ENCODE data around the gene HIP1R.
"Not testable (repeated sequence)": the region's sequence is repeated elsewhere in the genome, so short reads cannot be mapped to it uniquely, and the experiment has no call there.

Gene HIP1R

GRCh38 chr12:122834921-122835749 is at the start of gene HIP1R:
TSS of gene HIP1R (plus strand) at chr12:122835457. CDS start at chr12:122835551, 94 bp downstream.
- DNase-seq: no peak

DNA sequence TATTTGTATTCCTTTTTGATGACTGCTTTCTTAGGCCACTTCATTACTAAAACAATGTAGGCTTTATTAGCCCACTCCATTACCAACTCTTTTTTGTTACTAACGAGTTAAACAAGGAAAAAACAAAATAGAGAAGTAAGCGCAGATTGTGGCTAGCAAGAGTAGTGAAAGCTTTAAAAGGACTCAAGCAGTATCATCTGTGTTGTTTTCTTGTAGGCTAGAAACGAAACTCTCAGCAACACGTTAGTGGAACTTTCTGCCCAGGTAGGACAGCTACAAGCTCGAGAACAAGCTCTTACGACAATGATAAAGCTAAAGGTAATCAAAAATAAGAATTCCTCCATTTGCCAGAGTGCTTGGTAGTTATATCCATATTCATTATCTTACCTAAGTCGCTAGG is 49.8 kb upstream of the HIP1R start:
- no peak for DNase-seq

DNA sequence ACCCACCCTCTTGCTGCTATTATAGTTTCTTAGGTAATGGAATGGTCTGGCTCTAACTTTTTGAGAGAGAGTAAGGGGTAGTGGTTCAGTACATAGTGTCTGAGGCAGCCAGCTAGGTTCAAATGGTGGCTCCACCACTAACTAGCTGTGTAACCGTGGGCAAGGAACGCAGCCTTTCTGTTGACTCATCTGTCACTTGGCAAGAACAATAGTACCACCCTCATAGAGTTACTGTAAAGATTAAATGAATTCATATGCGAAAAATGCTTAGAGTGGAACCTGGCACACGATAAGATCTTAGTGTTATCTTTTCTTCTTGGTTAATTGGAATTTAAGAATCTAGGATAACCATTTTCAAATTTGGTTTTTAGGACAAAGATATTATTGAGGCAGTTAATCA is 46.9 kb upstream of the HIP1R start:
- no peak for DNase-seq

DNA sequence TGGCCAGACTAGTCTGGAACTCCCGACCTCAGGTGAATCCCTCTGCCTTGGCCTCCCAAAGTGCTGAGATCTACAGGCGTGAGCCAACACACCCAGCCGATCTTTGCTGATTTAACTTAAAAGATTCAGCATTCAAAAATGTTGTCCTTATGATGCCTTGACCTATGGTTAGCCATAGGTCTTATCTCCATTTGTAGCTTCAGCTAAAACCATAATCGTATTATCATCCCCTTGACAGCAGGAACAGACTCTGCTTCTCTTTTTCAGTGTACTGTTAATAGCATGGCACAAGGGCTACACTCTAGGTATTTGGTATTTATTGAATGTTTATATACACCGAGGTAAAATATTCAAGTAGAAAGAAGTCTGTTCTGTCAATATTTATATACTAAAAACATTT is 45.6 kb upstream of the HIP1R start:
- no peak for DNase-seq

GRCh38 chr12:122790393-122791075 is 44.7 kb upstream of the HIP1R start:
- no peak for DNase-seq

DNA sequence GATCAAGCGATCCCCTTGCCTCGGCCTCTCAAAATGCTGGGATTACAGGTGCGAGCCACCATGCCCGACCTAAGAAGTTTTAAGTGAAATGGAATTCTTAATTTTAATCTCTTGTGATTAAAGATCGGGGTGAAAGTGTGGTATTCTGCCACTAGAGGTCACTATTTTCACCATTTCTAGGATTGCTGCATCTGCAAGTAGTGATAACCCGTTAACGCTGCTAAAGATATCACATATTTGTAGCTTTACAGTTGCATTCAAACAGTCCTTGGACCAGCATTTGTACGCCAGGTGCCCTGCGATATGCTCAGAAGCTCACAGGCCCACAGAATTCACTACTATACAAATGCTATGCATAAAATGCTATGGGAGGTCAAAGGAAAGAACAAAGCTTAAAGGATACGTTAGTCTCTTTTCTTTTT is 41.6 kb upstream of the HIP1R start:
- DNase-seq: no peak

DNA sequence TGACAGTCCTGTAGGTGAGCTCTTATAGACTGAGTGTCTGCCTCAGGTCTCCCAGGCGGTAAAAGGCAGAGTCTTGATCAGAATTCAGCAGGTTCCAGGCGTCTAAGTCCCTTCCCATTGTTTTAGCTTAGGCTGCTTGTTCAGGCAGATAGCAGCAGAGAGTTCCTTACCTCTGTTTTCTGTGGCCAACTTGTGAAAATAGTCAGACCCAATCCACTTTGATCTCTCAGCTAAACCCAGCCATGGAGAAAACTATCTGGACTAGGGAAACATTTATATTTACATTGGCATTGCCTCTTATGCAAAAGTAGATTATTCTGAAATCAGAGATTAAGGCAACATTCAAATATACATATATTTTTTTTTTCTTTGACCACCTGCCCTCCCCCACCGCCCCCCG is 39.5 kb upstream of the HIP1R start:
- DNase-seq: no peak

GRCh38 chr12:122799641-122800243 is 35.5 kb upstream of the HIP1R start:
- DNase-seq: no peak

DNA sequence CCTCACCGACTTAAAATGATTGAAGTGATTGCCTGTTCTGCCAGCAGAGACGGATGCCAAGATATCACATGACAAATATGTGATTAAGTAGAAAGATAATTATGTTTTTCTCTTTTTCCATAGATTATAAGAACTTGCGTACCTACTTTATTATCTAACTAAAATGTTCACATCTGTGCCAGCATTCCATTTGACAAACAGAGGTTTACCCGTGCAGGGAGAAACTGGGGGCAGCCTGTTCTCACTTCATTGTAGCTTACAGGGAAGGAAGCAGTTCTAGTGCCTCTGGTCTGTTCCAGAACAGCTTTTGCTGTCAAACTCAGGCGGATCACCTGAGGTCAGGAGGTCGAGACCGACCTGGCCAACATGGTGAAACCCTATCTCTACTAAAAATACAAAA is 31.3 kb upstream of the HIP1R start:
- no peak for DNase-seq

GRCh38 chr12:122804957-122805356 is 30.3 kb upstream of the HIP1R start:
- DNase-seq: not testable (repeated sequence)

- no peak for DNase-seq
These were observed 27.6 kb upstream of the HIP1R start for GRCh38 chr12:122807651-122808050.

- no peak for DNase-seq
These were observed 23.5 kb upstream of the HIP1R start for GRCh38 chr12:122811777-122812176.

- no peak for DNase-seq
These were observed 21.9 kb upstream of the HIP1R start for GRCh38 chr12:122813310-122813713.

GRCh38 chr12:122819209-122819785 is 16.0 kb upstream of the HIP1R start:
- DNase-seq: no peak

- DNase-seq: no peak
These were observed 15.1 kb upstream of the HIP1R start for GRCh38 chr12:122820138-122820537.

GRCh38 chr12:122820838-122821271 is 14.4 kb upstream of the HIP1R start:
- DNase-seq: no peak

GRCh38 chr12:122823429-122823828 is 11.8 kb upstream of the HIP1R start:
- no peak for DNase-seq

- no peak for DNase-seq
These were observed 9.2 kb upstream of the HIP1R start for GRCh38 chr12:122825773-122826724.

DNA sequence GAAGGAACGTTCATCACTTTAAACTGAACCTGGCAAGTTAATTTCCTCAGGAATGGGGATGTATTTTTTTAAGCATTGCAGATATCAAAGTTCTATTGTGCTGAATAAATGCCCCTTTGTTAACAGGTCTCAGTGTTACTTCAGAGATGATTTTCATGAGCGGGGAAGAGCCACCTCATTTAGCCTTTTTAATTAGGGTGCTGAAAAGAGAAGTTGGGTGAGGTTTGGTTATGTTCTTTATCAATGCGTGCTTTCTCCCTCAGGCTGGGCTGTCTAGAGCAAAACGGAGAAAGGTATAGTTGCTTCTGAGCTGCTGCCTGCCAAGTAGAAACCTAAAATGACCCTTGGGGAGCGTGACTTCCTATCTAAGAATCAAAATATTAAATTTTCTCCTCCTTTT is 8.0 kb upstream of the HIP1R start:
- DNase-seq: no peak

GRCh38 chr12:122830517-122831214 is 4.6 kb upstream of the HIP1R start:
- no peak for DNase-seq

- DNase-seq: no peak
These were observed 945 bp upstream of the HIP1R start for GRCh38 chr12:122834104-122834920.

All from NCI-H524 treated with DMSO at 0.1 percent for 48 hours (cell line).